GM12878 (cell line): ENCODE results near the gene SEC24A. TPM values are rescaled to one million over a fixed set of nuclear protein-coding genes. Genes with fewer than 3 reads are reported as not detected.

ENCODE experiments used
- ASH2L ChIP-seq: fragments of 300-600, 200-600 bp; sonication (generic); IDR thresholded peaks from 2 replicates; pipeline ENCODE4 v1.6.1; 2017; ENCODE audit warnings: low read depth, mild to moderate bottlenecking, borderline replicate concordance
- BMI1 ChIP-seq: fragments of 450-650 bp; IDR thresholded peaks from 2 replicates; pipeline ENCODE4 v1.6.1; 2016; ENCODE audit warnings: mild to moderate bottlenecking, moderate library complexity, borderline replicate concordance
- CEBPB ChIP-seq, 2 experiments: fragments of 150-350 bp in 1 of 2; IDR thresholded peaks; 2 replicates each; pipeline ENCODE4 v1.6.1; 2012 to 2014; ENCODE audit warnings: low read depth in 2 of 2, low read length in 2 of 2, borderline replicate concordance in 1 of 2, inconsistent platforms in 1 of 2
- CHD1 ChIP-seq: IDR thresholded peaks from 2 replicates; pipeline ENCODE4 v1.6.1; 2012; ENCODE audit warnings: low read depth, low read length, improper control_type of control experiment
- EED ChIP-seq: sonication (generic); IDR thresholded peaks from 2 replicates; pipeline ENCODE4 v1.6.1; 2016; ENCODE audit warnings: antibody characterized with exemption, low read depth
- EGR1 ChIP-seq, 2 experiments: IDR thresholded peaks; 1 replicate in 1 of 2; 2 replicates in 1 of 2; pipeline ENCODE4 v1.6.1; 2011 to 2012; ENCODE audit warnings: low read depth in 2 of 2, low read length in 2 of 2, borderline replicate concordance in 1 of 2, mild to moderate bottlenecking in 1 of 2, moderate library complexity in 1 of 2
- EZH2 ChIP-seq: IDR thresholded peaks from 2 replicates; pipeline ENCODE4 v1.6.1; 2012; ENCODE audit warnings: low read depth, mild to moderate bottlenecking, control low read depth, inconsistent platforms, low read length, borderline replicate concordance; ENCODE audit not compliant: control insufficient read depth
- FOXK2 ChIP-seq: fragments of 450-650 bp; IDR thresholded peaks from 2 replicates; pipeline ENCODE4 v1.6.1; 2017; ENCODE audit warnings: mild to moderate bottlenecking, moderate library complexity
- IKZF2 ChIP-seq, 2 experiments: fragments of 450-650 bp; IDR thresholded peaks; 2 replicates each; pipeline ENCODE4 v1.6.1; 2017; ENCODE audit warnings: mild to moderate bottlenecking in 2 of 2, moderate library complexity in 2 of 2
- JUND ChIP-seq: IDR thresholded peaks from 2 replicates; pipeline ENCODE4 v1.6.1; 2012; ENCODE audit warnings: low read depth, mild to moderate bottlenecking, low read length, improper control_type of control experiment, moderate library complexity
- KAT2A ChIP-seq: conservative IDR thresholded peaks from 2 replicates; pipeline ENCODE4 v1.6.1; 2011; ENCODE audit warnings: low read depth, low read length; ENCODE audit not compliant: control insufficient read depth
- KDM1A ChIP-seq: fragments of 200-600 bp; sonication (generic); IDR thresholded peaks from 2 replicates; pipeline ENCODE4 v1.6.1; 2016; ENCODE audit warnings: borderline replicate concordance
- MXI1 ChIP-seq: fragments of 150-350 bp; IDR thresholded peaks from 2 replicates; pipeline ENCODE4 v1.6.1; 2011; ENCODE audit warnings: low read depth, mild to moderate bottlenecking, inconsistent platforms, low read length, improper control_type of control experiment
- MYB ChIP-seq: fragments of 150-350 bp; IDR thresholded peaks from 2 replicates; pipeline ENCODE4 v1.6.1; 2014; ENCODE audit warnings: mild to moderate bottlenecking, low read depth, low read length, borderline replicate concordance
- NFXL1 ChIP-seq: fragments of 450-650 bp; IDR thresholded peaks from 2 replicates; pipeline ENCODE4 v1.6.1; 2017; ENCODE audit warnings: antibody characterized with exemption, mild to moderate bottlenecking, borderline replicate concordance
- NRF1 ChIP-seq: conservative IDR thresholded peaks from 2 replicates; pipeline ENCODE4 v1.6.1; 2011; ENCODE audit warnings: mild to moderate bottlenecking, low read depth, low read length, improper control_type of control experiment
- PAX5 ChIP-seq: IDR thresholded peaks from 2 replicates; pipeline ENCODE4 v1.6.1; 2011; ENCODE audit warnings: low read depth, low read length, borderline replicate concordance
- SIX5 ChIP-seq: IDR thresholded peaks from 2 replicates; pipeline ENCODE4 v1.6.1; 2011; ENCODE audit warnings: mild to moderate bottlenecking, low read depth, low read length, moderate library complexity; ENCODE audit not compliant: severe bottlenecking
- SKIL ChIP-seq: fragments of 450-650 bp; IDR thresholded peaks from 2 replicates; pipeline ENCODE4 v1.6.1; 2017; ENCODE audit warnings: mild to moderate bottlenecking, low read depth, inconsistent platforms; ENCODE audit not compliant: poor library complexity, severe bottlenecking
- SPI1 ChIP-seq: IDR thresholded peaks from 2 replicates; pipeline ENCODE4 v1.6.1; 2011; ENCODE audit warnings: low read depth, mild to moderate bottlenecking, low read length, moderate library complexity, borderline replicate concordance; ENCODE audit not compliant: insufficient read depth
- SUPT20H ChIP-seq: IDR thresholded peaks from 2 replicates; pipeline ENCODE4 v1.6.1; 2011; ENCODE audit warnings: low read depth, mild to moderate bottlenecking, low read length, moderate library complexity, borderline replicate concordance; ENCODE audit not compliant: control insufficient read depth
- TBL1XR1 ChIP-seq: IDR thresholded peaks from 2 replicates; pipeline ENCODE4 v1.6.1; 2012; ENCODE audit warnings: low read depth, low read length, improper control_type of control experiment
- USF2 ChIP-seq: IDR thresholded peaks from 2 replicates; pipeline ENCODE4 v1.6.1; 2011; ENCODE audit warnings: low read depth, low read length, improper control_type of control experiment, borderline replicate concordance
- ZNF24 ChIP-seq: fragments of 450-650 bp; IDR thresholded peaks from 2 replicates; pipeline ENCODE4 v1.6.1; 2017; ENCODE audit warnings: antibody characterized with exemption, mild to moderate bottlenecking
- polyA plus RNA-seq, 11 experiments: library from polyadenylated mRNA; depleted of rRNA in 4 of 11; unstranded in 6 of 11; stranded (reverse) in 5 of 11; fragments of >200 nt; fragmentation: Nextera tagmentation in 4 of 11; fragmentation: Illumina TruSeq in 1 of 11; extraction: Ambion mirVana in 4 of 11; extraction: Trizol in 1 of 11; gene quantifications; 1 replicate in 1 of 11; 2 replicates in 10 of 11; pipeline versions ENCODE4 v1.2.1 to v1.2.3, GENCODE V29; 2011 to 2016; ENCODE audit warnings: inconsistent platforms in 2 of 11, missing spikeins in 2 of 11, low read depth in 1 of 11
- total RNA-seq, 4 experiments: library from RNA; depleted of rRNA in 3 of 4; stranded (reverse); fragments of >200 nt in 3 of 4; fragmentation: Illumina TruSeq in 1 of 4; extraction: Trizol in 1 of 4; gene quantifications; 2 replicates each; pipeline versions ENCODE4 v1.2.1 to v1.2.3, GENCODE V29; 2013 to 2021
- TF ChIP-seq, protein P1 (sequence below): fragments of 150-350 bp; IDR thresholded peaks from 2 replicates; pipeline ENCODE4 v1.6.1; 2014; ENCODE audit warnings: mild to moderate bottlenecking, low read depth, low read length

SEC24A gene
- total and polyA plus RNA-seq, 10 of the 15 experiments (the other 5 are each of a cell fraction or from before 2014, with no cell fraction given), result 7.1 to 52.2 (median 22.8) TPM

DNA sequence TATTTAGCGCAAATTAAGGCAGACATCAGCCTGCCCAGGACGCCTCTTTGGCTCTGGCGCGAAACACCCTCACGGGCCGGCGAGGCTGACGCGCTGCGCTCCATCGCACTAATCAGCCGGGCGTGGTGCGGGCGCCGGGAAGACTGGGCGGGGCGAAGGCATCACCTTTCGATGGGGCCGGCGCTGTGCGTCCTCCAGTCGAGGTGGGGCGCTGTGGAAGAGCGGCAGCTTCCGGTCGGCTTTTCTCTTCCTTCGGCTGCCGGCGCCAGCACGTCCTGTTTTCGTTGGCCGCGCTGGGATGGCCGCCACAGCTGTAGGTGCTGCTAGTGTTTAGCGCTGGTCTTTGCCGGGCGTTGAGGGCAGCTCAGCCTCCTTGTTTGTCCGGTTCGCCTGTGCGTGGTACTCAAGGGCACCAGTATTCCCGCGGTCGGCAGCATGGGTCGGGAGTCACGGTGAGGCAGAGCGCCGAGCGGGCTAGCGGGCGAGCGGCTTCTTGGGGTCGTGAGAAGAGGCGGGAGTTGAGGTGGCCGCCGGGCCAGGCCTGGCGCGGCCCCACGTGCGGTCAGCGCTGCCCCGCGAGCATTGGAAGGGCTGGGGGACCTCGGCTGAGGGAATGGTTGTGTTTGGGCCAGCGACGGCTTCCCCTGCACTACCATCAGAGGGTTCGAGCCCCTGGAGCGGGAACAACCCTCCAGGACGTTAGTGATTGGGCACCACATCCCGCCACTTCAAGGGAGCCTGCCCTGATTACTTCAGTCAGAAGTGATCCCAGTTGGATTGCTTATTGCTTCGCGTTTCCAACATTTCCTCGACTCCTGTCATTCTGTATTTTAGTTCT lies 110.1 kb downstream of the SEC24A start, which contains the start of gene DDX46 (continued):
- TF ChIP-seq BMI1 (no peak), SPI1 (no peak; the same call in 1 of the 2 replicates), USF2 (no peak), KAT2A (no peak), CEBPB (IDR thresholded peaks at IDR 0.05; ENCODE audit: borderline replicate concordance in 1 of 2, low read depth in 2 of 2, low read length in 2 of 2) (no peak), NFXL1 (no peak), TBL1XR1 (no peak), FOXK2 (peak; percentile 83), PAX5 (peak; percentile 89; the same call in 1 of the 2 replicates), MYB (no peak), CHD1 (no peak), MXI1 (peak; percentile 82; the same call in 1 of the 2 replicates), IKZF2 (IDR thresholded peaks at IDR 0.05) (peak; percentile 37 to 46), NRF1 (no peak), SUPT20H (no peak), JUND (no peak; the same call in 1 of the 2 replicates), SKIL (no peak), EED (0 out of 2 replicates have a peak, but pooled peaks have one; percentile 46), EGR1 (IDR thresholded peaks at IDR 0.05; ENCODE audit: borderline replicate concordance in 1 of 2, low read depth in 2 of 2, low read length in 2 of 2) (peak in 1 of 2 experiments; percentile 86; a peak in 2 of 3 replicates), ZNF24 (no peak), ASH2L (no peak), EZH2 (no peak), KDM1A (no peak), SIX5 (peak; percentile 57)
- TF ChIP-seq, protein P1, sequence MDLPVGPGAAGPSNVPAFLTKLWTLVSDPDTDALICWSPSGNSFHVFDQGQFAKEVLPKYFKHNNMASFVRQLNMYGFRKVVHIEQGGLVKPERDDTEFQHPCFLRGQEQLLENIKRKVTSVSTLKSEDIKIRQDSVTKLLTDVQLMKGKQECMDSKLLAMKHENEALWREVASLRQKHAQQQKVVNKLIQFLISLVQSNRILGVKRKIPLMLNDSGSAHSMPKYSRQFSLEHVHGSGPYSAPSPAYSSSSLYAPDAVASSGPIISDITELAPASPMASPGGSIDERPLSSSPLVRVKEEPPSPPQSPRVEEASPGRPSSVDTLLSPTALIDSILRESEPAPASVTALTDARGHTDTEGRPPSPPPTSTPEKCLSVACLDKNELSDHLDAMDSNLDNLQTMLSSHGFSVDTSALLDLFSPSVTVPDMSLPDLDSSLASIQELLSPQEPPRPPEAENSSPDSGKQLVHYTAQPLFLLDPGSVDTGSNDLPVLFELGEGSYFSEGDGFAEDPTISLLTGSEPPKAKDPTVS, result no peak
